OCI-LY1 (cell line): Measurements from ENCODE around the gene PRSS2.

Experiments used
- H2AFZ ChIP-seq: fragments of 200-600 bp; sonication (generic), shearing (Covaris generic); 2 replicates; pipeline ENCODE4 v1.6.0; 2014; ENCODE audit warnings: antibody characterized with exemption, mild to moderate bottlenecking, low read length
- H3F3A ChIP-seq: fragments of 200-600 bp; sonication (generic), shearing (Covaris generic); 2 replicates; pipeline ENCODE4 v1.6.0; 2014; ENCODE audit warnings: mild to moderate bottlenecking, antibody characterized with exemption, low read length, moderate library complexity; ENCODE audit not compliant: insufficient read depth
- H3K27ac ChIP-seq: fragments of 200-600 bp; sonication (generic); 2 replicates; pipeline ENCODE4 v1.5.1; 2014; ENCODE audit warnings: low read length, mixed run types, mild to moderate bottlenecking, low read depth; ENCODE audit not compliant: poor library complexity, severe bottlenecking
- H3K27me3 ChIP-seq: fragments of 200-600 bp; sonication (generic); 2 replicates; pipeline ENCODE4 v1.6.0; 2014; ENCODE audit warnings: antibody characterized with exemption, mild to moderate bottlenecking, low read length, moderate library complexity; ENCODE audit not compliant: insufficient read depth
- H3K36me3 ChIP-seq: fragments of 200-600 bp; sonication (generic); 2 replicates; pipeline ENCODE4 v1.6.1; 2014; ENCODE audit warnings: mild to moderate bottlenecking, antibody characterized with exemption, low read length, moderate library complexity, mixed read lengths; ENCODE audit not compliant: insufficient read depth
- H3K4me1 ChIP-seq: fragments of 200-600 bp; sonication (generic); 2 replicates; pipeline ENCODE4 v1.5.1; 2014; ENCODE audit warnings: mild to moderate bottlenecking, low read length, moderate library complexity; ENCODE audit not compliant: insufficient read depth, severe bottlenecking
- H3K4me2 ChIP-seq: fragments of 200-600 bp; sonication (generic), shearing (Covaris generic); 2 replicates; pipeline ENCODE4 v1.6.1; 2014; ENCODE audit warnings: low read length
- H3K4me3 ChIP-seq: fragments of 200-600 bp; sonication (generic); 2 replicates; pipeline ENCODE4 v1.5.1; 2014; ENCODE audit warnings: low read length, low read depth, mild to moderate bottlenecking, mixed read lengths; ENCODE audit not compliant: poor library complexity, severe bottlenecking
- H3K79me2 ChIP-seq: fragments of 200-600 bp; shearing (Covaris generic); 2 replicates; pipeline ENCODE4 v1.6.1; 2016; ENCODE audit warnings: mixed run types, low read length, mixed read lengths; ENCODE audit not compliant: insufficient read depth
- H3K9ac ChIP-seq: fragments of 200-600 bp; sonication (generic), shearing (Covaris generic); 2 replicates; pipeline ENCODE4 v1.6.1; 2014; ENCODE audit warnings: mild to moderate bottlenecking, low read length, mixed read lengths
- H3K9me2 ChIP-seq: fragments of 200-600 bp; sonication (generic), shearing (Covaris generic); 2 replicates; pipeline ENCODE4 v1.6.1; 2014; ENCODE audit warnings: low read depth, mild to moderate bottlenecking, low read length, mixed read lengths
- H3K9me3 ChIP-seq: fragments of 200-600 bp; shearing (Covaris generic); 2 replicates; pipeline ENCODE4 v1.6.1; 2014; ENCODE audit warnings: low read length, mixed read lengths
- H4K20me1 ChIP-seq: fragments of 200-600 bp; sonication (generic), shearing (Covaris generic); 2 replicates; pipeline ENCODE4 v1.6.0; 2016; ENCODE audit warnings: mild to moderate bottlenecking, low read length; ENCODE audit not compliant: insufficient read depth
- EZH2 ChIP-seq: fragments of 200-600 bp; sonication (generic), shearing (Covaris generic); IDR thresholded peaks from 2 replicates; pipeline ENCODE4 v1.8.0; 2017; ENCODE audit warnings: borderline replicate concordance, mixed run types, mild to moderate bottlenecking, antibody characterized with exemption, low read length, moderate library complexity, mixed read lengths
- TF ChIP-seq, protein P1 (sequence below): fragments of 200-600 bp; sonication (generic), shearing (Covaris generic); IDR thresholded peaks from 2 replicates; pipeline ENCODE4 v1.5.1; 2017; ENCODE audit warnings: mild to moderate bottlenecking, antibody characterized with exemption, low read length, moderate library complexity, mixed read lengths

The PRSS2 gene

GRCh38 chr7:142811154-142811737, 40.5 kb downstream of the PRSS2 start:
- Histone ChIP-seq H2AFZ (no peak overlapping the region), H3K4me3 (no peak overlapping the region), H3K9me2 (no peaks in the 10 kb centered on the region), H3K4me2 (no peak overlapping the region), H3K79me2 (no peaks in the 10 kb centered on the region), H3F3A (0 out of 2 replicates have a peak, but pooled peaks cover 6% of the 10 kb centered on the region), H4K20me1 (no peaks in the 10 kb centered on the region), H3K27me3 (no peaks in the 10 kb centered on the region), H3K36me3 (no peaks in the 10 kb centered on the region), H3K9ac (no peak overlapping the region), H3K9me3 (no peaks in the 10 kb centered on the region), H3K4me1 (peaks cover 62% of the 10 kb centered on the region), H3K27ac (peak overlapping the region; percentile 99)
- TF ChIP-seq, protein P1, sequence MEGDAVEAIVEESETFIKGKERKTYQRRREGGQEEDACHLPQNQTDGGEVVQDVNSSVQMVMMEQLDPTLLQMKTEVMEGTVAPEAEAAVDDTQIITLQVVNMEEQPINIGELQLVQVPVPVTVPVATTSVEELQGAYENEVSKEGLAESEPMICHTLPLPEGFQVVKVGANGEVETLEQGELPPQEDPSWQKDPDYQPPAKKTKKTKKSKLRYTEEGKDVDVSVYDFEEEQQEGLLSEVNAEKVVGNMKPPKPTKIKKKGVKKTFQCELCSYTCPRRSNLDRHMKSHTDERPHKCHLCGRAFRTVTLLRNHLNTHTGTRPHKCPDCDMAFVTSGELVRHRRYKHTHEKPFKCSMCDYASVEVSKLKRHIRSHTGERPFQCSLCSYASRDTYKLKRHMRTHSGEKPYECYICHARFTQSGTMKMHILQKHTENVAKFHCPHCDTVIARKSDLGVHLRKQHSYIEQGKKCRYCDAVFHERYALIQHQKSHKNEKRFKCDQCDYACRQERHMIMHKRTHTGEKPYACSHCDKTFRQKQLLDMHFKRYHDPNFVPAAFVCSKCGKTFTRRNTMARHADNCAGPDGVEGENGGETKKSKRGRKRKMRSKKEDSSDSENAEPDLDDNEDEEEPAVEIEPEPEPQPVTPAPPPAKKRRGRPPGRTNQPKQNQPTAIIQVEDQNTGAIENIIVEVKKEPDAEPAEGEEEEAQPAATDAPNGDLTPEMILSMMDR: peak; percentile 96
- TF ChIP-seq EZH2: no peak

- TF ChIP-seq, protein P1: no peak
- Histone ChIP-seq H4K20me1 (no peaks in the 10 kb centered on the region), H3K9me2 (no peaks in the 10 kb centered on the region), H3K27ac (no peak overlapping the region), H3K9ac (no peak overlapping the region), H3K4me2 (no peak overlapping the region), H3K27me3 (no peaks in the 10 kb centered on the region; the same call in 1 of the 2 replicates), H3K4me3 (no peak overlapping the region), H3F3A (0 out of 2 replicates have a peak, but pooled peaks cover 6% of the 10 kb centered on the region), H3K4me1 (peaks cover 48% of the 10 kb centered on the region), H2AFZ (no peak overlapping the region), H3K9me3 (no peaks in the 10 kb centered on the region), H3K79me2 (no peaks in the 10 kb centered on the region), H3K36me3 (no peaks in the 10 kb centered on the region)
Measured at GRCh38 chr7:142812437-142813215, 41.9 kb downstream of the PRSS2 start.

GRCh38 chr7:142813226-142813625, 42.5 kb downstream of the PRSS2 start:
- Histone ChIP-seq H3K79me2 (no peaks in the 10 kb centered on the region), H3K27me3 (no peaks in the 10 kb centered on the region; the same call in 1 of the 2 replicates), H3K9me2 (no peaks in the 10 kb centered on the region), H3K27ac (no peak overlapping the region), H3K9ac (no peak overlapping the region), H3K9me3 (no peaks in the 10 kb centered on the region), H3K4me2 (no peak overlapping the region), H2AFZ (no peak overlapping the region), H4K20me1 (no peaks in the 10 kb centered on the region), H3F3A (0 out of 2 replicates have a peak, but pooled peaks cover 3% of the 10 kb centered on the region), H3K36me3 (no peaks in the 10 kb centered on the region), H3K4me1 (peaks cover 42% of the 10 kb centered on the region), H3K4me3 (no peak overlapping the region)
- TF ChIP-seq EZH2: no peak
- TF ChIP-seq, protein P1: no peak
